Astrocyte of the cerebellum (primary cell): Measurements from ENCODE around the gene SNED1.

Experiments used
- DNase-seq: peaks from one replicate; pipeline ENCODE4 v3.0.0-alpha.2; 2011; ENCODE audit warnings: low read depth
- H3K4me3 ChIP-seq: 2 replicates; pipeline ENCODE4 v1.5.1; 2011; ENCODE audit warnings: mild to moderate bottlenecking, low read depth, low read length, moderate library complexity
- in situ Hi-C: cut with HindIII; loops from 2 replicates; pipeline ENCODE4 v1.10.0; 2017; ENCODE audit warnings: low sequenced_read_pairs
- TF ChIP-seq, protein P1 (sequence below): IDR thresholded peaks from 2 replicates; pipeline ENCODE4 v1.5.1; 2012; ENCODE audit warnings: low read length, low read depth, moderate library complexity, mild to moderate bottlenecking; ENCODE audit errors: missing control alignments

SNED1 gene

GRCh38 chr2:241137276-241138190 lies 139.1 kb downstream of the SNED1 start:
- TF ChIP-seq, protein P1, sequence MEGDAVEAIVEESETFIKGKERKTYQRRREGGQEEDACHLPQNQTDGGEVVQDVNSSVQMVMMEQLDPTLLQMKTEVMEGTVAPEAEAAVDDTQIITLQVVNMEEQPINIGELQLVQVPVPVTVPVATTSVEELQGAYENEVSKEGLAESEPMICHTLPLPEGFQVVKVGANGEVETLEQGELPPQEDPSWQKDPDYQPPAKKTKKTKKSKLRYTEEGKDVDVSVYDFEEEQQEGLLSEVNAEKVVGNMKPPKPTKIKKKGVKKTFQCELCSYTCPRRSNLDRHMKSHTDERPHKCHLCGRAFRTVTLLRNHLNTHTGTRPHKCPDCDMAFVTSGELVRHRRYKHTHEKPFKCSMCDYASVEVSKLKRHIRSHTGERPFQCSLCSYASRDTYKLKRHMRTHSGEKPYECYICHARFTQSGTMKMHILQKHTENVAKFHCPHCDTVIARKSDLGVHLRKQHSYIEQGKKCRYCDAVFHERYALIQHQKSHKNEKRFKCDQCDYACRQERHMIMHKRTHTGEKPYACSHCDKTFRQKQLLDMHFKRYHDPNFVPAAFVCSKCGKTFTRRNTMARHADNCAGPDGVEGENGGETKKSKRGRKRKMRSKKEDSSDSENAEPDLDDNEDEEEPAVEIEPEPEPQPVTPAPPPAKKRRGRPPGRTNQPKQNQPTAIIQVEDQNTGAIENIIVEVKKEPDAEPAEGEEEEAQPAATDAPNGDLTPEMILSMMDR = no peak
- DNase-seq = no peak
- H3K4me3 ChIP-seq = no peak overlapping the region
- in situ Hi-C loops = no loop called here

DNA sequence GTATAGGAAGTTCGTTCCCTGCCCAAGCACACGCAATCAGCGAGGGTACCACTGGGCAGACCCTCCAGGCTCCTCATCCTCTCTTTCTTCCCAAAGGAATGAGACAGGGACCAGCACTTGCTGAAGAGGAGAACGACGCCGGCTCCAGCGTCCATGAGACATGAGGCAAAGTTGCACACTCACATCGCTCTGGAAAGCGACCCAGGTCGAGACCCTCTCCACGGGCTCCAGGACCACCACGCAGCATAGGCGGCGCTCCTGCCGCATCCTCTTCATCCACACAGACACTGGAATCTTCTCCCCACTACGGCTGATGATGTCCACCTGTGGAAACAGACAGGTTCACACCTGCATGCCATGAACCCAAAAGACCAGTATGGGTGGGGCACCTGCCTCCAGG lies 140.1 kb downstream of the SNED1 start:
- DNase-seq = no peak
- H3K4me3 ChIP-seq = no peak overlapping the region
- TF ChIP-seq, protein P1 = no peak
- in situ Hi-C loops = no loop called here

DNA sequence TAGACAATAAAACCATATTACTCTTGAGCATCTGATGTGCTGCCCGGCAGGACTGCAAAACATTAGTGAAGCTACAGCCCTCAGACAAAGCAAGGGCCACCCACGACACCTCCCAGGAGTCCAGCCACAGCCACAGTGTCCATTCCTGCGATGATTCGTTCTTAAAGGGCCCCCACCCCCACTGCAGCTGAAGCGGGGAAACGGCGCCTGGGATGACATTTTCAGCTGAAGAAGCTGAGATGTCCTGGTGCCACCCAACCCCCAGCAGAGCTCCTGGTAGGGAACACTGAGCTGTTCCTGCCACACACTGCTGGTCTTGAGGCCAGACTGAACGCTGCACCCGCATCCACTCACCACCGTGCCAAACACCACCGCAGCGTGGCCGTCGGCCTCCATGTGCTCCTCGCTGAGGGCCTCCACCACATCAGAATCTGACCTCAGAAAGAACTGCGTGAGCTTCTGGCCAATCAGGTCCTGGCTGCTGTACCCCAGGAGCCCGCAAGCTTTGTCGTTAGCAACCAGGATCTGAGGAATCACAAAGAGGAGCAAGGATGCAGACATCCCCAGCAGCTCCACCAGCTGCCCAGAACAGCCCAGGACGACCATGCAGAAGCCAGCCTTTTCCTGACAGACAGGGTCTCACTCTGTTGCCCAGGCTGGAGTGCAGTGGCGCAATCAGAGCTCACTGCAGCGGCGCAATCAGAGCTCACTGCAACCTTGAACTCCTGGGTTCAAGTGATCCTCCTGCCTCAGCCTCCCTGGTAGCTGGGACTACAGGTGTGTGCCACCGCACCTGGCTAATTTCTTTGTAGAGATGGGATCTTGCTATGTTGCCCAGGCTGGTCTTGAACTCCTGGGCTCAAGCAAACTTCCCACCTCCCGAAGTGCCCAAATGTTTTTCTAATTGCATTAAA lies 141.4 kb downstream of the SNED1 start:
- no peak for DNase-seq
- no peak overlapping the region for H3K4me3 ChIP-seq
- TF ChIP-seq, protein P1 = no peak
- in situ Hi-C loops = loop anchor here (5.0 kb wide), 1 partner anchor 42 kb away; no protein-coding TSS in a partner anchor

GRCh38 chr2:241140445-241140840 lies 142.0 kb downstream of the SNED1 start:
- TF ChIP-seq, protein P1 = no peak
- no peak overlapping the region for H3K4me3 ChIP-seq
- DNase-seq = no peak
- in situ Hi-C loops = loop anchor here (5.0 kb wide), 1 partner anchor 43 kb away; no protein-coding TSS in a partner anchor

DNA sequence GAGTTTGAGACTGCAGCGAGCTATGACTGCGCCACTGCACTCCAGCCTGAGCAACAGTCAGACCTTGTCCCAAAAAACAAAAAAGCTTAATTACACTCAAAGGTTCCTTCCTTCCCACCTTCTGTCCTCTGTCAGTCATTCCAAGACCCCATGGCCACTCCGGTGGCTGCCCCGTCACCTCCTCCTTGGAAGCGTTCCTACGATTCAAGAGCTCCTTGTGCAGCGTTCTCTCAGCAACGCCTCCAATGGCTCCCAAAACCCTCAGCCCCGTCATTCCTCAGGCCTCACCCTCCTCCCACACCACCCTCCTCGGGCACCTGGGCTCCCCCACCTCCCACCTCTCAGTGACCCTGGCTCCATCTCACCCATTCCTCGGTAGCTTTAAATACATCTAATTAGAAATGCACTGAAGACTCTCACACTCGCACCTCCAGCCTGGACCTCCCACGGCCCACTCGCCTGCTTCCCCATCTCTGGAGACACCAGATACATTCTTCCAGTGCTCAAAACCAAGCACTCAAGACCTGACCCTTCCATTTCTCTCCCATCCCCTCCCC lies 142.9 kb downstream of the SNED1 start:
- no peak for DNase-seq
- TF ChIP-seq, protein P1 = no peak
- H3K4me3 ChIP-seq = no peak overlapping the region
- in situ Hi-C loops = loop anchor here (5.0 kb wide), 1 partner anchor 44 kb away; no protein-coding TSS in a partner anchor

DNA sequence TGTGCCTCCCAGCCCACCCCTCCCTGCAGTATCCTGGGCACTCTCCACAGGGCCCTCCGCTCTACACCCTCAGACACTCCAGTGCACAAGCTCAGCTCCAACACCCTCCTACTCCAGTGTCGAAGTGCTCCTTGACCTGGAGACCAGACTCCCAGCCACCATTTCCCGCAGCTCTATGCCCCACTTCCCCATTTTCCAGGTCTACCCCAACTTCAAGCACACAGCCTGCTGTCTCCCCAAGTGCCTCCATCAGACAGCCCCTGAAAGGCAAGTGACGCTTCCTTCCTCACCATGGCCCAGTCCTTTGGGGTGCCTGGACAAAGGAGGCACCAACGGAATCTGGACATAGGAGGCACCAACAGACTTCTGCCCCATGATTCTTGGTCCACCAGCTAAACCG lies 143.6 kb downstream of the SNED1 start:
- H3K4me3 ChIP-seq = no peak overlapping the region
- in situ Hi-C loops = loop anchor here (5.0 kb wide), 1 partner anchor 45 kb away; no protein-coding TSS in a partner anchor
- no peak for DNase-seq
- TF ChIP-seq, protein P1 = no peak
